NCI-H1092 treated with DMSO at 0.1 percent for 48 hours (cell line): ENCODE measurements around the gene BCAS1.
"Not testable (repeated sequence)": the region's sequence is repeated elsewhere in the genome, so short reads cannot be mapped to it uniquely, and the experiment has no call there.

Experiments
- DNase-seq: peaks from one replicate; lab custom pipeline; 2025; lab: John Stamatoyannopoulos, UW

Gene BCAS1

DNA sequence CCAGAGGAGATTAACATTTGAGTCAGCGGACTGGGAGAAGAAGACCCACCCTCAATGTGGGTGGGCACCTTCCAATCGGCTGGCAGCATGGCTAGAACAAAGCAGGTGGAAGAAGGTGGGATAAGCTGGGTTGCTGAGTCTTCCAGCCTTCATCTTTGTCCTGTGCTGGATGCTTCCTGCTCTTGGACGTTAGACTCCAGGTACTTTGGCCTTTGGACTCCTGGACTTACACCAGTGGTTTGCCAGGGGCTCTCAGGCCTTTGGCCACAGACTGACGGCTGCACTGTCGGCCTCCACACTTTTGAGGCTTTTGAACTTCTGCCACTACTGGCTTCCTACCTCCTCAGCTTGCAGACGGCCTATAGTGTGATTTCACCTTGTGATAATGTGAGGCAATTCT is 50.8 kb downstream of the BCAS1 start:
- no peak for DNase-seq

GRCh38 chr20:54019127-54019526 is 51.3 kb downstream of the BCAS1 start:
- no peak for DNase-seq

DNA sequence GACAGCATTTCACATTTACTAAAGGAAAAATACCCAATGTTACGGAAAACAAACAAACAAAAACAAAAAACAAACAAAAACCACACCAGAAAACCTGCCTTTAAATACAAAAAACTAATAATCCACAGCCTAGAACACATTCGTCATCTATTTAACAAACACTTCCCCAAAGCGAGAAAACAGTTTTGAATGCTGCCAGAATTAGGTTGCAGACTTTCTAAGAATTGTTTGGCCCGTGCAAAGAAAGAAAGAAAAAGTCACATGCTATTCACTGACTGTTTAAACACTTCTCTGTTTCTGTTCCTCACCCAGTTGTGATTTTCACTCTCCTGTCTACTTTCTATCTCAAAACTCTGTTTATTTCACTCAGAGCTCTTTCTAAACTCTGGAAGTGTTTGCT is 52.5 kb downstream of the BCAS1 start:
- no peak for DNase-seq

DNA sequence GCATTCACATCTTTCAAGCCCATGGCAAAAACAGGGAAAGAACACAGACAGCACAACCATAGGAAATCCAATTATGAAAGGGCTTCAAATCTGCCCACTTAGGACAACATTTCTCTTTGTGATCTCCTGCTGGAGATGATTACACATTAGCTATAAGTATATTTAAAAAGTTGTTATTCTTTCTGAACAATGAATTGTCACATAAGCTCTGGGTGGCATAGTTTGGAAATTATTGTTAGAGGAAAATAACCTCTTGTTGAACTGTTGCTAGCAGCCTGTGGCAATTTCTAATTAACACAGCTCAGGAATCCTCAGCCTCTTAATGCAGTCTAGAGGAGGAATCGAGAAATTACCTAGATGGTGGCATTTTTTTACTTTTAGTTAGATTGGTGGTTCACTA is 54.9 kb downstream of the BCAS1 start:
- DNase-seq, result no peak

GRCh38 chr20:54014293-54014926 is 56.0 kb downstream of the BCAS1 start:
- no peak for DNase-seq

DNA sequence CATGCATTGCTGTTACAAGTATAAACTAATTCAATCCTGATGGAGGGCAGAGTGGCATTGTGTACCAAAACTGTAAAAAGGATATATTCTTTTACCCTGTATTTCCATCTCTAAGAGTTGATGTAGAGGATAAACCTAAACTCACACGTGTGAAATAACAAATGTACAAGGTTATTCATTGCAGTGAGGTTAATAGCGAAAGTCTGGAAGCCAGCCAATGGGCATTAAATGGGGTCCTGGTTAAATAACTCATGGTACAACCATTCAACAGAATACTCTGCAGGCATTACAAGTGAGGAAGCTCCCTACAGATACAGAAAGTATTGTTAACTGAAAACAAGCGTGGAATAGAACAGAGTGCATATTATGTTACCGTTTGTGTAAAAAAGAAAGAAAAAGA is 56.9 kb downstream of the BCAS1 start:
- DNase-seq, result no peak

DNA sequence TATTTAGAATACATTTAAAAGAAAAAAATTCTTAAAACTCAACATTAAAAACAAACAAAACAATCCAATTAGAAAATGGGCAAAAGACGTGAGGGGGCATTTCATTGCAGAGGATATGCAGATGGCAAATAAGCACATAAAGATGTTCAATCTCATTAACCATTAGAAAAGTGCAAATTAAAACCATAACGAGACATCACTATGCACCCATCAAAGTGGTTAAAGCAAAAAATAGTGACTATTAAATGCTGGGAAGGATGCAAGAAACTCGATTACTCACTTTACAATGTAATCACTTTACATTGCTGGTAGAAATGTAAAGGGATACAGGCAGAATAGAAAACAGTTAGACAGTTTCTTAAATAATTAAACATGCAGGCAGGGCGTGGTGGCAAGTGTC is 59.0 kb downstream of the BCAS1 start:
- DNase-seq, result no peak

- not testable (repeated sequence) for DNase-seq
Measured at GRCh38 chr20:54006216-54006615, 64.2 kb downstream of the BCAS1 start.

DNA sequence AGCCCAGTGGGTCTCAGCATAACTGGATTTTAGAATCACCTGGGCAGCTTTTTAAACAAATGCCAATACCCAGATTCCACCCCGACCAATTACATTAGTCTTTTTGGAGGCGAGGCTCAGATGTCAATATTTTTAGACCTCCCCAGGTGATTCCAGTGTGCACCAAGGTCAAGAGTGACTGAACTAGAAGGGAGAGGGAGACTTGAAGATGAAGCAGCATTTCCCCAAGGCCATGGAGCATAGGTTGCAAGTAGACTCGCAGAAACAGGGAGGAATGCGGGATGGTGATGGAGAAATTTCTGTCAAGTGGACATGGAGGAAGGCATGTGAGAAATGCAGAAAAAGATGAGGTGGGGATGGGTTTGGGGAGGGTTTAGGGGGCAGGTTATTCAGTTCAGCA is 64.9 kb downstream of the BCAS1 start:
- DNase-seq, result no peak

DNA sequence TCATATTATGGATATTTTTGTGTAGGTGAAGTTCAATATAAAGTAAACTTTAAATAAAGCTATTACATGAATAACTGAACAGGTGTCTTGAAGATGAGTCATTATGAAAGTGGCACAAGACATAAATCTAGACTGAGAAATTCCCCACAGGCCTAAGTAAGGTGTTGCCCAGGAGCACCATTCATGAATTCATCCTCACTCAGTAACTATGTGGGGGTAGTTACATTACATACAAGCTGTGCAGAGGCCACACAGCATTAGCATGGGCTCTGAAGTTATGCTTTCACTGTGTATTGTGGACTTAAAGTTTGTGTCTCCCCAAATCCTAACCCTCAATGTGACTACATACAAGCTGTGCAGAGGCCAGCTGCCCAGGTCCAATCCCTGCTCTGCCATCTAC is 65.9 kb downstream of the BCAS1 start:
- no peak for DNase-seq

DNA sequence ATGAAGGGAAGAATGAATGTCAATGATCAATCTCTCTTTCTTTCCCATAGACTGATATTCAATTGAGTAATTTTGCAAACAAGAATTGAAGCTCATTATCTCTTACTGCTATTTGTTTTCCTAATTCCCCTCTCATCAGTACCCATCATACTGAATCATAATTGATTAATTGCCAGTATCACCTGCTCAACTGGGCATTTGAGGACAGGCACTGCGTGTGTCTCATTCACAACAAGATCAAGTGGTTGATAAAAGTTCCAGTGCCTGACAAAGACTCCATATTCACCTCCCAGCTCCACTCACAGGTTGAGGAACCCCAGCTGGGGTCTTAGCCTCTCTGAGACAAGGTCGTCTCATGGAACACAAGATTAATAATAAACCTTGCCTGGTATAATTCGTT is 67.7 kb downstream of the BCAS1 start:
- no peak for DNase-seq

DNA sequence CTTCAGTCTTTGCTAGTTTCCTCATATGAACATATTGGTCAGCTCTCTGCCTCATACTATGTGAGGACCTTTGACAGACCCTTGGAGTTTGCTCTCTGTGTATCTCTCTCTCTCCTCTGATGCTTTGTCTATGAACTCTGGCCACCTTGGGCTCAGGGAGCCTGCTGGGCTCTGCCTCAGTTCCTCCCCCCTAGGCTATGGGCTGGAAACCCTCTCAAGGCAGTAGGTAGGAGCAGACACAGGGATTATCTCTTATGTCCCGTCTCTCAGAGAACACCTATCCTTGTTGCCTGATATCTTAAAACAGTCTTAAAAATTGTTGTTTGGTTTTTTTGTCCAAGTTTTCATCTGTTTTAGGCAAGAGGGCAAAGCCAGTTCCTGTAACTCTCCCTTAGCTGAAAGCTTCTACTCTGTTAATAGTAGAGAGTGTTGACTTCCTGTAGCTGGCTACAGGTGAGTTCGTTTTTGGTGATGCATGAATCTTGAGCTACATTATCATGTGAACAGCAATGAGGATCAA is 68.3 kb downstream of the BCAS1 start:
- no peak for DNase-seq

- DNase-seq, result no peak
Measured at GRCh38 chr20:54000914-54001313, 69.5 kb downstream of the BCAS1 start.

DNA sequence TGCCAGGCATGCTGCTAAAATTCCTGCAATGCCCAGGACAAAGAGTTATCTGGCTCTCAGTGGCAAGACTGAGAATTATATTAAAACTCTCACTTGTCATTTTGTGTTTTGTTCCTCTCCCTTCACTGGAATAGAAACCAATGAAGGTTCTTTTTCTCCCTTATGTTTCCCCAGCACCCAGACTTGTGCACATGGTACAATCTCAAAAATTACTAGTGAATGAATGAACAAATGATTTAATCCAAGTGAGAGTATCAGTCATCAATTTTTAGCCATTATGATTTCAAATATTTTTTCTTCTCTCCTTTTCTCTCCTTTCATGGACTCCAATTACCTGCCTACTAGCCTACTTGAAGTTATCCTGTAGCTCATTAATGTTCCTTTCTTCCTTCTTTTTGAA is 70.1 kb downstream of the BCAS1 start:
- DNase-seq, result no peak

GRCh38 chr20:53999077-53999476 is 71.3 kb downstream of the BCAS1 start:
- DNase-seq, result no peak

DNA sequence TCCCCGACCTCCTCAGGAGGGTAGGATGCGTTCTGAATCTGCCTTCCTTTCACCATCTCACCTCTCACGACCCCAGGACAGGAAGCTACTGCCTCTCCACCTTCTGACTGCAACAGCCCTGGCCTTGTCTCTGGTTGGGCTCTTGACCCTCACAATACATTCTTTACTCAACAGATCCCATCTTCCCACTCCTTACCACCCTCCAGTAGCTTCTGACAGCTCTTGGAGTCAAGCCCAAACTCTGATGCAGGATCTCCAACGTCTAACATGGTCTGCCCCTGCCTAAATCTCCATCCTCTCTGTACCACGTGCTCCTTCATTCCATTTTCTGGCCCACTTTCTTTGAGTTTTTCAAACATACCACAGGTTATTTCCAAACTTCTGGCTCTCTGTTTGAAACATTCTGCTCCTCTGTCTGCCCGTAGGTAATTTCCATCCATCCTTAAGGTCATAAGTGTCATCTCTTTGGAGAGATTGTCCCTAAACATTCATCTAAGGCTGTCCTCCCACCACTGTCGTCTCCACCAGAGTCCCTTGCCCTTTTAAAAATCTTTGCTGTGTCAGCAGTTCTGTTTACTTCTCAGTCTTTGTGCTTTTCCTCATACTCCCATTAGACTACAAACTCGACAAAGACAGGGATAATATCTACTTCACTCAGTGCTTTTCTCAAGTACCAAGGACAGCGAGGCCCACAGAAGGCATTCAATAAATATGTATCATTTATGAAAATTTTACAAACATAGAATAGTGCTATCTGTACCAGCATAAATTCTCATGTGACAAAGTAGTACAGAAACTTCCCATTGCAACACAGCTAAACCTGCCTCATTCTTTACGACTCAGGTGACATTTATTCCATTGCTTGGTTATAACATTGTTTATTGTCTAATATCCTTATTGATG is 73.6 kb downstream of the BCAS1 start:
- no peak for DNase-seq

DNA sequence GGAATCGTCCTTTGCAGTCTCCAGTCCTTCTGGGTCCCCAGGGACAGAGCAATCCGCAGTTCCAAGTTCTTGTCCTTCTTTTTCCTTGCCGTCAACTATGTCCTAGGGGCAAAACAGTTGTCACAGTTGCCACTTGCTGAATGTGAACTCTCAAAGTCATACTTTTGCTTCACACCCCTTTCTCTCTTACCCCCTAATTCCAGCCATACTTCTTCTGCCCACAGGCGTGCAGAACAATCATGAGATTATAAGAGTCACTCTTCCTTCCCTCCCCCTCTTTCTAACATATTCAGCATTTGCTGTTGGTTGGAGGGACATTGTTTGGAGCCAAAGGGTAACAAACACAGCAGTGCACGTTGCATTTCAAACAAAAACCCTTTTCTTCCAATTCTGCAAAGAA is 74.4 kb downstream of the BCAS1 start:
- no peak for DNase-seq

DNA sequence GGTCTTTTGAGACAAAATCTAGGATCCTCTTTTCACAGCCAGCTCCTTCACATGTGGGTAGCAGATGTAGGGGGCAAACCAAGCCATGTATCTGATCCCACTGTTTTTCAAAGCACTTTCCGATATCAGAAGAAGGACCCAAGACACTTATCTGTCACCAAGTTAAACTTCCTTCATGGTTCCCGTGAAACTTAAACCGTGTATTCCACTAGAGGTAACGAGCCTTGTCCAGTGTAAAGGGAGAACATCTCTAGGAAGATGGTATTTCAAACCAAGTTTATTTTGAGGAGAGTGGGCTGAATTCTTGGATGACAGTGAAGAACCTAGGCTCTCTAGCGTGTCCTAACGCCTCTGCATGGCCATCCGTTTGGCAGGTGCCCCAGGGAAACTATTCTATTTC is 76.3 kb downstream of the BCAS1 start:
- no peak for DNase-seq

DNA sequence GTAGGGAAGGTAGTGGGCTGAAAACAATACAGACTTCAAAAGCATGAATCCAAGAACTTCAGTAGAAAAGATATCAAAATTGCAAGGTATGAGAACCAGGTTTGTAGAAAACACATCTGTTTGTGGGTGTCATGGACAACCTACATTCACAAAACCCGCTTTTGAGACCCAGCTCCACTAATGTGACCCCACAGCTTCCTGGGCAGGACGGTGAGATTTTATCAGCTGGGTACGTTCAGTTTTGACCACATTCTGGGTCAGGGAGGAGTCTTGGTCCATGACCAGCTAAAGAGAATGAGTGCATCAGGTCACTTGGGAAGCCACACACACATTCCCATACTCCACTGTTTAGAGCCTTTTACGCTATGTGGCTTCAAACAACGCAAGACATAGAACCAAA is 77.1 kb downstream of the BCAS1 start:
- no peak for DNase-seq

DNA sequence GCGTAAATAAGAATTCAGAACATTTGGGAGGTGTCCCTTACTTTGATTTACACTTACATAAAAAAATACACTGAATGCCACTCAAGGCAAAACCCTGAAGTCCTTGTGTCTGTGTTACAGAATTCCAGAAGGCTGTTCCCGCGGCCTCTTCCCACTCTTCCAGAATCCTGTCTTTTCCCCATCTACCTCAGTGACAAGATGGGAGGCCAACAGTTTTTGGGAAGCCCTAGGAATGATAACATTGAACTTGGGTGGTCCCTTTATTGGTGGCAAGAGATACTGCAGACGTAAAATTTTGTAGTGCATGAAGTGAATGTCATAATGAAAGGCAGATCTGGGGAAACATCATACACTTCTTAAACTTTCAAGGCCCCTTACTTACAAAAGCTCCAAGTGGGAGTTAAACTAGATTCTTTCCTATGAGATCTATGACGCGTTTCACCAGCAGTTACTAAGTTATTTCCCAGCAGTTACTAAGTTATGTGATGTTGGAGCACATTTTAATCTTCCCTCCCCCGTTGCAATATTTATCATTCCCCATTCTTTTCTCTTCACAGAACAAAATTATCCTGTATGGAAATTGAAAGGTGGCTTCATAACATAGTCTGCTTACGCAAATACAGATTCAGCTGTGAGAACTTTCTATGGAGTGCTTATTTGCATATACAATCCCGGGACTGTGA is 79.5 kb downstream of the BCAS1 start:
- DNase-seq, result no peak

- no peak for DNase-seq
Measured at GRCh38 chr20:53990003-53990402, 80.4 kb downstream of the BCAS1 start.

- DNase-seq, result no peak
Measured at GRCh38 chr20:53989401-53989800, 81.0 kb downstream of the BCAS1 start.
